GM12878 (cell line): ENCODE data around the gene RALGPS2. TPM values are rescaled to one million over a fixed set of nuclear protein-coding genes. Genes with fewer than 3 reads are reported as not detected.

Experiments
- ATAC-seq: fragments of 200-7000 bp; cut with Tn5 transposase; 3 replicates; pipeline ENCODE4 v1.9.1; 2020; ENCODE audit warnings: mild to moderate bottlenecking, moderate library complexity
- BruUV-seq: library from RNA; stranded (reverse); fragments of 400-500 nt; replicated peaks from 2 replicates; lab custom pipeline; 2021; lab: Mats Ljungman, UMichigan
- CTCF ChIA-PET: fragments of 300-600 bp; sonication (Branson Sonifier 250); formaldehyde crosslinking; extraction: SDS; loops from one replicate; lab custom pipeline; 2021; ENCODE audit warnings: inconsistent platforms; lab: Yijun Ruan, JAX
- POLR2A ChIA-PET: fragments of 350-600 bp; formaldehyde crosslinking; extraction: SDS; loops from one replicate; lab custom pipeline; 2021; ENCODE audit warnings: inconsistent platforms; lab: Charles Lee
- RAD21 ChIA-PET: fragments of 300-600 bp; sonication (Branson Sonifier 250); formaldehyde crosslinking; loops from one replicate; lab custom pipeline; 2023; ENCODE audit warnings: antibody characterized with exemption; ENCODE audit not compliant: unreplicated experiment; lab: Charles Lee
- SMC1A ChIA-PET: fragments of 300-600 bp; sonication (Branson Sonifier 250); formaldehyde crosslinking; loops from one replicate; lab custom pipeline; 2023; ENCODE audit not compliant: unreplicated experiment, uncharacterized antibody; lab: Charles Lee
- DNase-seq: peaks from one replicate; pipeline ENCODE4 v3.0.0-alpha.2; 2011; ENCODE audit warnings: low read depth, low spot score
- FAIRE-seq: peaks from 3 replicates; lab custom pipeline; 2011; peaks lifted over from hg19 to GRCh38; lab: Jason Lieb, UNC
- H2AFZ ChIP-seq: 2 replicates; pipeline ENCODE4 v1.6.0; 2011; ENCODE audit warnings: low read depth, low read length, control low read depth; ENCODE audit not compliant: control insufficient read depth
- H3K27ac ChIP-seq: 2 replicates; pipeline ENCODE4 v1.5.1; 2011; ENCODE audit warnings: control low read depth; ENCODE audit not compliant: control insufficient read depth, insufficient read depth
- H3K27me3 ChIP-seq, 2 experiments: replicated peaks in 1 of 2; 2 replicates each; pipeline versions ENCODE4 v1.6.0 to v1.6.1; 2011; ENCODE audit warnings: low read length in 1 of 2; ENCODE audit not compliant: control insufficient read depth in 2 of 2, insufficient read depth in 2 of 2
- H3K36me3 ChIP-seq, 2 experiments: 2 replicates each; pipeline ENCODE4 v1.5.1; 2011; ENCODE audit warnings: low read length in 1 of 2; ENCODE audit not compliant: control insufficient read depth in 2 of 2, insufficient read depth in 2 of 2
- H3K4me1 ChIP-seq: 2 replicates; pipeline ENCODE4 v1.6.1; 2011; ENCODE audit warnings: mild to moderate bottlenecking, low read length, moderate library complexity, mixed read lengths; ENCODE audit not compliant: control insufficient read depth, insufficient read depth
- H3K4me2 ChIP-seq: 2 replicates; pipeline ENCODE4 v1.6.0; 2011; ENCODE audit warnings: control low read depth; ENCODE audit not compliant: control insufficient read depth, insufficient read depth
- H3K4me3 ChIP-seq: fragments of 200-600 bp; sonication (generic); 2 replicates; pipeline ENCODE4 v1.5.1; 2016
- H3K79me2 ChIP-seq: 2 replicates; pipeline ENCODE4 v1.6.0; 2011; ENCODE audit warnings: low read length; ENCODE audit not compliant: control insufficient read depth, insufficient read depth
- H3K9ac ChIP-seq: 2 replicates; pipeline ENCODE4 v1.8.0; 2011; ENCODE audit warnings: low read length, control low read depth, mixed read lengths; ENCODE audit not compliant: control insufficient read depth, insufficient read depth
- H3K9me3 ChIP-seq: replicated peaks from 3 replicates; pipeline ENCODE4 v1.5.1; 2011; ENCODE audit warnings: mild to moderate bottlenecking, low read length; ENCODE audit not compliant: control insufficient read depth, insufficient read depth
- H4K20me1 ChIP-seq: 2 replicates; pipeline ENCODE4 v1.6.0; 2011; ENCODE audit not compliant: control insufficient read depth, insufficient read depth
- CUX1 ChIP-seq: IDR thresholded peaks from 2 replicates; pipeline ENCODE4 v1.6.1; 2012; ENCODE audit warnings: improper control_type of control experiment, low read depth, low read length; ENCODE audit not compliant: insufficient replicate concordance
- HDAC2 ChIP-seq: fragments of 200-600 bp; sonication (generic); IDR thresholded peaks from 2 replicates; pipeline ENCODE4 v1.6.1; 2017
- IRF5 ChIP-seq: fragments of 450-650 bp; IDR thresholded peaks from 2 replicates; pipeline ENCODE4 v1.6.1; 2017; ENCODE audit warnings: borderline replicate concordance
- MEF2A ChIP-seq: IDR thresholded peaks from 2 replicates; pipeline ENCODE4 v1.6.1; 2011; ENCODE audit warnings: low read depth, mild to moderate bottlenecking, low read length, moderate library complexity; ENCODE audit not compliant: insufficient read depth
- RB1 ChIP-seq: fragments of 450-650 bp; formaldehyde crosslinking; IDR thresholded peaks from 2 replicates; pipeline ENCODE4 v1.6.1; 2017; ENCODE audit warnings: mild to moderate bottlenecking, borderline replicate concordance
- USF1 ChIP-seq: IDR thresholded peaks from 2 replicates; pipeline ENCODE4 v1.6.1; 2011; ENCODE audit warnings: borderline replicate concordance, low read depth, mild to moderate bottlenecking, moderate library complexity, mixed read lengths, low read length; ENCODE audit not compliant: insufficient read depth; ENCODE audit errors: extremely low read length
- WGBS: methylation state at CpG from one replicate; pipeline ENCODE4 v1.1.6; 2016; ENCODE audit warnings: low lambda C conversion rate; ENCODE audit not compliant: insufficient replicate concordance, insufficient coverage; ENCODE audit errors: missing lambda C conversion rate; 5-methylcytosine and 5-hydroxymethylcytosine counted together
- in situ Hi-C: fragments of 300-500 bp; cut with MboI; formaldehyde crosslinking; loops from 9 replicates; pipeline ENCODE4 v1.14.3; 2018; ENCODE audit warnings: mixed read lengths
- intact Hi-C: fragments of 100-400 bp; cut with micrococcal nuclease; formaldehyde crosslinking; loops from one replicate; pipeline ENCODE4 v1.14.2; 2022; ENCODE audit not compliant: unreplicated experiment
- polyA plus RNA-seq, 11 experiments: library from polyadenylated mRNA; depleted of rRNA in 4 of 11; unstranded in 6 of 11; stranded (reverse) in 5 of 11; fragments of >200 nt; fragmentation: Nextera tagmentation in 4 of 11; fragmentation: Illumina TruSeq in 1 of 11; extraction: Ambion mirVana in 4 of 11; extraction: Trizol in 1 of 11; gene quantifications; 1 replicate in 1 of 11; 2 replicates in 10 of 11; pipeline versions ENCODE4 v1.2.1 to v1.2.3, GENCODE V29; 2011 to 2016; ENCODE audit warnings: inconsistent platforms in 2 of 11, missing spikeins in 2 of 11, low read depth in 1 of 11
- total RNA-seq, 4 experiments: library from RNA; depleted of rRNA in 3 of 4; stranded (reverse); fragments of >200 nt in 3 of 4; fragmentation: Illumina TruSeq in 1 of 4; extraction: Trizol in 1 of 4; gene quantifications; 2 replicates each; pipeline versions ENCODE4 v1.2.1 to v1.2.3, GENCODE V29; 2013 to 2021

The RALGPS2 gene
- total and polyA plus RNA-seq, 10 of the 15 experiments (the other 5 are each of a cell fraction or from before 2014, with no cell fraction given), result 0.08 to 3.7 (median 0.50) TPM

- no peak overlapping the region for H3K4me3 ChIP-seq
- no peaks in the 10 kb centered on the region for H3K27me3 ChIP-seq
- H3K4me2 ChIP-seq, result no peak overlapping the region
- intact Hi-C loops (no loop called here), in situ Hi-C loops (no loop called here)
- H3K36me3 ChIP-seq, result no peaks in the 10 kb centered on the region
- 71% methylated on average over 2 of the region's 2 CpGs for WGBS
- DNase-seq, result no peak
- ChIA-PET CTCF (interaction anchor here (0.6 kb wide), 2 partner anchors 21 to 81 kb away, joined by 3 read pairs; no protein-coding TSS in a partner anchor), RAD21 (no interaction called here), SMC1A (interaction anchor here (1.1 kb wide), 1 partner anchor 112 kb away, joined by 4 read pairs; no protein-coding TSS in a partner anchor), POLR2A (interaction anchor here (0.5 kb wide), 1 partner anchor 1709 kb away, joined by 3 read pairs; no protein-coding TSS in a partner anchor)
- no peak overlapping the region for H2AFZ ChIP-seq
- H3K9ac ChIP-seq, result no peak overlapping the region
- no peak overlapping the region for H3K27ac ChIP-seq
- H3K79me2 ChIP-seq, result no peaks in the 10 kb centered on the region
- no peaks in the 10 kb centered on the region for H4K20me1 ChIP-seq
- TF ChIP-seq USF1 (no peak), IRF5 (no peak)
- no peaks in the 10 kb centered on the region for H3K9me3 ChIP-seq
- no peak for ATAC-seq
- no peak for FAIRE-seq
- BruUV-seq, result no TSS peak
- H3K4me1 ChIP-seq, result no peaks in the 10 kb centered on the region
Measured at GRCh38 chr1:178693366-178693765, 31.7 kb upstream of the RALGPS2 start.

- Histone ChIP-seq H2AFZ (no peak overlapping the region), H4K20me1 (no peaks in the 10 kb centered on the region), H3K4me2 (no peak overlapping the region), H3K27ac (no peak overlapping the region), H3K9me3 (no peaks in the 10 kb centered on the region), H3K36me3 (no peaks in the 10 kb centered on the region), H3K79me2 (no peaks in the 10 kb centered on the region), H3K4me3 (no peak overlapping the region), H3K9ac (no peak overlapping the region), H3K4me1 (no peaks in the 10 kb centered on the region), H3K27me3 (no peaks in the 10 kb centered on the region)
- POLR2A ChIA-PET, result no interaction called here
- SMC1A ChIA-PET, result no interaction called here
- no TSS peak for BruUV-seq
- intact Hi-C loops, result no loop called here
- DNase-seq (no peak), ATAC-seq (no peak), FAIRE-seq (no peak)
- RAD21 ChIA-PET, result no interaction called here
- in situ Hi-C loops, result no loop called here
- WGBS, result 61% methylated on average over 2 of the region's 2 CpGs
- CTCF ChIA-PET, result no interaction called here
- TF ChIP-seq MEF2A, result no peak
- TF ChIP-seq HDAC2, result no peak
- TF ChIP-seq RB1, result no peak
- TF ChIP-seq CUX1, result no peak
Measured at GRCh38 chr1:178694923-178695525, 30.0 kb upstream of the RALGPS2 start.
